Endothelial cell of umbilical vein (primary cell): ENCODE results near the gene FARP1. TPM values are rescaled to one million over a fixed set of nuclear protein-coding genes. Genes with fewer than 3 reads are reported as not detected.

Experiments
- BruUV-seq: library from RNA; stranded (reverse); fragments of 400-500 nt; replicated peaks from 2 replicates; lab custom pipeline; 2021; lab: Mats Ljungman, UMichigan
- CTCF ChIA-PET: fragments of 300-600, 350-600 bp; sonication (Branson Sonifier 250); formaldehyde crosslinking; loops from one replicate; lab custom pipeline; 2021; ENCODE audit warnings: antibody characterized with exemption, inconsistent platforms; lab: Charles Lee
- POLR2A ChIA-PET: fragments of 300-600, 350-600 bp; sonication (Branson Sonifier 250); formaldehyde crosslinking; loops from one replicate; lab custom pipeline; 2021; ENCODE audit warnings: antibody characterized with exemption, inconsistent platforms; lab: Charles Lee
- DNase-seq: peaks from one replicate; pipeline ENCODE4 v3.0.0-alpha.2; 2011; ENCODE audit warnings: low read depth, low spot score
- FAIRE-seq: peaks from 2 replicates; lab custom pipeline; 2011; peaks lifted over from hg19 to GRCh38; lab: Jason Lieb, UNC
- H2AFZ ChIP-seq: 2 replicates; pipeline ENCODE4 v1.6.0; 2012; ENCODE audit warnings: low read depth, low read length, control low read depth, inconsistent platforms
- H3K27ac ChIP-seq: 2 replicates; pipeline ENCODE4 v1.5.1; 2011; ENCODE audit warnings: low read depth, mild to moderate bottlenecking, control low read depth, low read length, moderate library complexity; ENCODE audit not compliant: insufficient read depth
- H3K27me3 ChIP-seq, 2 experiments: 2 replicates each; pipeline versions ENCODE4 v1.6.0 to v1.6.1; 2011; ENCODE audit warnings: low read length in 2 of 2, mixed read lengths in 1 of 2; ENCODE audit not compliant: control insufficient read depth in 2 of 2, insufficient read depth in 2 of 2
- H3K36me3 ChIP-seq, 2 experiments: 2 replicates in 1 of 2; 3 replicates in 1 of 2; pipeline ENCODE4 v1.5.1; 2011; ENCODE audit warnings: low read length in 2 of 2, mild to moderate bottlenecking in 1 of 2, moderate library complexity in 1 of 2; ENCODE audit not compliant: control insufficient read depth in 2 of 2, insufficient read depth in 2 of 2; ENCODE audit errors: extremely low read depth in 1 of 2
- H3K4me1 ChIP-seq: 3 replicates; pipeline ENCODE4 v1.5.1; 2011; ENCODE audit warnings: mild to moderate bottlenecking, low read length; ENCODE audit not compliant: control insufficient read depth, insufficient read depth; ENCODE audit errors: extremely low read depth
- H3K4me2 ChIP-seq: 2 replicates; pipeline ENCODE4 v1.6.1; 2011; ENCODE audit warnings: low read length, control low read depth, mixed read lengths; ENCODE audit not compliant: insufficient read depth
- H3K4me3 ChIP-seq, 3 experiments: fragments of 200-600 bp in 1 of 3; sonication (generic), shearing (Covaris generic) in 1 of 3; replicated peaks in 1 of 3; 2 replicates each; pipeline ENCODE4 v1.5.1; 2011 to 2016; ENCODE audit warnings: control low read depth in 3 of 3, low read length in 3 of 3, mild to moderate bottlenecking in 2 of 3, inconsistent platforms in 1 of 3, low read depth in 1 of 3, moderate library complexity in 1 of 3; ENCODE audit not compliant: insufficient read depth in 1 of 3
- H3K79me2 ChIP-seq: 2 replicates; pipeline ENCODE4 v1.6.0; 2012; ENCODE audit warnings: low read length, inconsistent platforms; ENCODE audit not compliant: control insufficient read depth, insufficient read depth
- H3K9ac ChIP-seq: replicated peaks from 2 replicates; pipeline ENCODE3; 2011; ENCODE audit warnings: low read length, control low read depth; ENCODE audit not compliant: insufficient read depth; ENCODE audit errors: extremely low read depth
- H3K9me1 ChIP-seq: replicated peaks from 3 replicates; pipeline ENCODE4 v1.6.0; 2011; ENCODE audit warnings: mild to moderate bottlenecking, low read length; ENCODE audit not compliant: control insufficient read depth, insufficient read depth; ENCODE audit errors: extremely low read depth
- H3K9me3 ChIP-seq: replicated peaks from 2 replicates; pipeline ENCODE4 v1.5.1; 2012; ENCODE audit warnings: low read length, inconsistent platforms; ENCODE audit not compliant: control insufficient read depth, insufficient read depth
- H4K20me1 ChIP-seq: replicated peaks from 2 replicates; pipeline ENCODE3; 2011; ENCODE audit warnings: mild to moderate bottlenecking, low read length; ENCODE audit not compliant: control insufficient read depth, insufficient read depth; ENCODE audit errors: extremely low read depth
- CTCF ChIP-seq, 2 donors: IDR thresholded peaks; 1 replicate in 1 of 2; 2 replicates in 1 of 2; pipeline ENCODE4 v1.5.1; 2011; ENCODE audit warnings: low read length in 2 of 2, mild to moderate bottlenecking in 2 of 2, moderate library complexity in 2 of 2, control low read depth in 1 of 2, inconsistent platforms in 1 of 2, low read depth in 1 of 2; ENCODE audit not compliant: insufficient read depth in 1 of 2; ENCODE audit errors: extremely low read depth in 1 of 2
- EZH2 ChIP-seq: IDR thresholded peaks from 2 replicates; pipeline ENCODE4 v1.6.1; 2012; ENCODE audit warnings: borderline replicate concordance, low read depth, mild to moderate bottlenecking, moderate library complexity, low read length, inconsistent platforms; ENCODE audit not compliant: severe bottlenecking
- FOS ChIP-seq: IDR thresholded peaks from 2 replicates; pipeline ENCODE4 v1.6.1; 2011; ENCODE audit warnings: mild to moderate bottlenecking, low read length, moderate library complexity, borderline replicate concordance; ENCODE audit not compliant: insufficient read depth
- GATA2 ChIP-seq: IDR thresholded peaks from 2 replicates; pipeline ENCODE4 v1.7.0; 2011; ENCODE audit warnings: low read depth, mild to moderate bottlenecking, moderate library complexity, mixed read lengths, low read length; ENCODE audit not compliant: insufficient read length, insufficient read depth
- JUN ChIP-seq: IDR thresholded peaks from 2 replicates; pipeline ENCODE4 v1.6.1; 2011; ENCODE audit warnings: borderline replicate concordance, low read depth; ENCODE audit not compliant: insufficient read length, insufficient read depth
- MAX ChIP-seq: IDR thresholded peaks from 2 replicates; pipeline ENCODE4 v1.6.1; 2011; ENCODE audit not compliant: insufficient read depth, insufficient read length
- MYC ChIP-seq: IDR thresholded peaks from one replicate; pipeline ENCODE4 v1.6.1; 2011; ENCODE audit warnings: mild to moderate bottlenecking, low read depth, low read length
- POLR2A ChIP-seq: IDR thresholded peaks from 2 replicates; pipeline ENCODE4 v1.6.1; 2012; ENCODE audit warnings: low read depth, mild to moderate bottlenecking, control low read depth, low read length
- POLR2AphosphoS5 ChIP-seq: IDR thresholded peaks from 2 replicates; pipeline ENCODE4 v1.6.1; 2012; ENCODE audit warnings: low read depth, mild to moderate bottlenecking, control low read depth, low read length, moderate library complexity; ENCODE audit not compliant: insufficient read depth
- dilution Hi-C: fragments of 300-500 bp; cut with MboI; formaldehyde crosslinking; loops from one replicate; pipeline ENCODE4 v1.15.0; 2019; ENCODE audit warnings: low sequenced_read_pairs; ENCODE audit not compliant: extremely low pct_ligation_motif_present
- intact Hi-C: fragments of 100-400 bp; cut with micrococcal nuclease; formaldehyde crosslinking; loops from one replicate; pipeline ENCODE4 v1.10.0; 2022
- polyA plus RNA-seq, 4 experiments: library from polyadenylated mRNA; depleted of rRNA in 3 of 4; stranded (reverse) in 3 of 4; unstranded in 1 of 4; fragments of >200 nt; gene quantifications; 2 replicates each; pipeline versions ENCODE4 v1.2.1 to v1.2.3, GENCODE V29; 2011 to 2012; ENCODE audit warnings: missing spikeins in 1 of 4
- total RNA-seq: library from RNA; stranded (reverse); gene quantifications from 2 replicates; pipeline ENCODE4 v1.2.3, GENCODE V29; 2021

Gene FARP1
- total and polyA plus RNA-seq, 2 donors (not counting 3 experiments of a cell fraction or from before 2014, with no cell fraction given): 19.0 to 77.7 TPM

- no peaks in the 10 kb centered on the region for H3K9me3 ChIP-seq
- FAIRE-seq (no peak), DNase-seq (no peak)
- H3K4me3 ChIP-seq: no peak overlapping the region
- no peak overlapping the region for H2AFZ ChIP-seq
- H3K4me1 ChIP-seq: no peaks in the 10 kb centered on the region
- no peak overlapping the region for H3K27ac ChIP-seq
- intact Hi-C loops (no loop called here), dilution Hi-C loops (no loop called here)
- no peaks in the 10 kb centered on the region for H3K36me3 ChIP-seq
- H3K27me3 ChIP-seq: peaks cover 3% of the 10 kb centered on the region in 2 experiments
- ChIA-PET CTCF (no interaction called here), POLR2A (no interaction called here)
- no peaks in the 10 kb centered on the region for H3K79me2 ChIP-seq
- TF ChIP-seq CTCF (IDR thresholded peaks at IDR 0.05; ENCODE audit: extremely low read depth in 1 of 2, insufficient read depth in 1 of 2, low read depth in 1 of 2, low read length in 2 of 2) (no peak), POLR2A (no peak), MYC (no peak), GATA2 (no peak), MAX (no peak), JUN (no peak), POLR2AphosphoS5 (no peak), FOS (no peak), EZH2 (no peak)
- no peaks in the 10 kb centered on the region for H4K20me1 ChIP-seq
- H3K4me2 ChIP-seq: no peak overlapping the region
- H3K9me1 ChIP-seq: no peaks in the 10 kb centered on the region
- H3K9ac ChIP-seq: no peak overlapping the region
- BruUV-seq: no TSS peak
Observed at GRCh38 chr13:98100481-98100880, 42.4 kb upstream of the FARP1 start.
